PC-3 (cell line): ENCODE measurements around the gene ABCB4. TPM values are rescaled to one million over a fixed set of nuclear protein-coding genes. Genes with fewer than 3 reads are reported as not detected.

Experiments used
- ATAC-seq: fragments of 200-7000 bp; cut with Tn5 transposase; 2 replicates; pipeline ENCODE4 v1.9.1; 2020; ENCODE audit warnings: mild to moderate bottlenecking, moderate library complexity
- BruUV-seq: library from RNA; stranded (reverse); fragments of 400-500 nt; replicated peaks from 2 replicates; lab custom pipeline; 2021; lab: Mats Ljungman, UMichigan
- CTCF ChIA-PET: fragments of 300-600 bp; sonication (Branson Sonifier 250); formaldehyde crosslinking; loops from one replicate; lab custom pipeline; 2022; ENCODE audit warnings: antibody characterized with exemption; lab: Charles Lee
- POLR2A ChIA-PET: fragments of 300-600 bp; sonication (Branson Sonifier 250); formaldehyde crosslinking; loops from one replicate; lab custom pipeline; 2022; ENCODE audit warnings: antibody characterized with exemption; ENCODE audit not compliant: unreplicated experiment; lab: Charles Lee
- DNase-seq: peaks from one replicate; pipeline ENCODE4 v3.0.0-alpha.2; 2015
- H2AFZ ChIP-seq: fragments of 300-600 bp; sonication (generic); 2 replicates; pipeline ENCODE4 v1.6.0; 2016; ENCODE audit warnings: antibody characterized with exemption, low read length
- H3F3A ChIP-seq: fragments of 300-600 bp; sonication (generic); one replicate; pipeline ENCODE4 v1.6.0; 2017; ENCODE audit warnings: antibody characterized with exemption, low read length, control low read depth, mild to moderate bottlenecking; ENCODE audit not compliant: unreplicated experiment
- H3K27ac ChIP-seq: fragments of 300-600 bp; sonication (generic); 2 replicates; pipeline ENCODE4 v1.5.1; 2016; ENCODE audit warnings: mild to moderate bottlenecking, low read length
- H3K27me3 ChIP-seq: fragments of 300-600 bp; sonication (generic); 2 replicates; pipeline ENCODE4 v1.6.1; 2016; ENCODE audit warnings: low read length, mixed read lengths
- H3K36me3 ChIP-seq: fragments of 300-600 bp; sonication (generic); 2 replicates; pipeline ENCODE4 v1.6.1; 2016; ENCODE audit warnings: low read depth, mixed run types, low read length, mixed read lengths
- H3K4me1 ChIP-seq: fragments of 300-600 bp; sonication (generic); 2 replicates; pipeline ENCODE4 v1.5.1; 2016; ENCODE audit warnings: low read length; ENCODE audit not compliant: insufficient read depth
- H3K4me2 ChIP-seq: fragments of 300-600 bp; sonication (generic); 2 replicates; pipeline ENCODE4 v1.6.0; 2016; ENCODE audit warnings: low read length
- H3K4me3 ChIP-seq: fragments of 300-600 bp; sonication (generic); 2 replicates; pipeline ENCODE4 v1.5.1; 2016; ENCODE audit warnings: mild to moderate bottlenecking, low read length, mixed read lengths
- H3K79me2 ChIP-seq: fragments of 300-600 bp; sonication (generic); 2 replicates; pipeline ENCODE4 v1.6.1; 2017; ENCODE audit warnings: low read length, mixed read lengths
- H3K9ac ChIP-seq: fragments of 300-600 bp; sonication (generic); 2 replicates; pipeline ENCODE4 v1.6.0; 2016; ENCODE audit warnings: mild to moderate bottlenecking, low read length
- H3K9me2 ChIP-seq: fragments of 300-600 bp; sonication (generic); replicated peaks from 2 replicates; pipeline ENCODE4 v1.6.1; 2016; ENCODE audit warnings: mixed run types, low read length, mixed read lengths
- H3K9me3 ChIP-seq: fragments of 300-600 bp; sonication (generic); 2 replicates; pipeline ENCODE4 v1.6.1; 2016; ENCODE audit warnings: low read length, mixed read lengths
- H4K20me1 ChIP-seq: fragments of 300-600 bp; sonication (generic); 2 replicates; pipeline ENCODE4 v1.6.1; 2016; ENCODE audit warnings: low read length, mixed read lengths
- EZH2 ChIP-seq: fragments of 300-600 bp; sonication (generic); IDR thresholded peaks from one replicate; pipeline ENCODE4 v1.6.1; 2017; ENCODE audit warnings: antibody characterized with exemption, mild to moderate bottlenecking, low read length; ENCODE audit not compliant: unreplicated experiment
- EZH2phosphoT487 ChIP-seq: fragments of 300-600 bp; sonication (generic); IDR thresholded peaks from 2 replicates; pipeline ENCODE4 v1.6.1; 2018; ENCODE audit warnings: mild to moderate bottlenecking, antibody characterized with exemption, low read length, borderline replicate concordance
- intact Hi-C: fragments of 100-400 bp; cut with micrococcal nuclease; formaldehyde crosslinking; loops from 2 replicates; pipeline ENCODE4 v1.9.0; 2023
- total RNA-seq: library from RNA; depleted of rRNA; stranded (reverse); fragments of >200 nt; gene quantifications from 2 replicates; pipeline ENCODE4 v1.2.3, GENCODE V29; 2014
- TF ChIP-seq, protein P1 (sequence below): fragments of 300-600 bp; sonication (generic); conservative IDR thresholded peaks from 2 replicates; pipeline ENCODE4 v1.5.1; 2017; ENCODE audit warnings: antibody characterized with exemption, low read depth, mild to moderate bottlenecking, low read length

ABCB4 gene
- total RNA-seq, 1 experiment from 2014 or later: not detected

DNA sequence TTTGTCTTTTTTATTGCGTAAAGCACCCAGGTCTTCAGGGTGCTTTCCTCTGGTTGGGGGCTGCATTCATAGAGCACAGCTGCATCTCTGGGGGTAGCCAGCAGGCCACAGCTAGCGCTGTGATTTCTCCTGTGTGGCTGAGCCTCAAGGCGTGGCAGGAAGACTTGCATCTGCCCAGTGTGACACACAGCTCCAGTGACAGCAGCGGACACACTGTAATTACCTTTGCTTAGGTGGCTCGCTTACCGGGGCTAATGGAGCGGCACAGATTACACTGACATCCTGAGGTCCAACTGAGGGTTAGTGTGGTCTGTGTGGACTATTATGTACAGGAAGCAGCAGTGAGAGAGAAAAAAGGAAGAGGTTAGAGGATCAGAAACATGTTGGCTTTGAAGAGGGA lies 27.1 kb downstream of the ABCB4 start:
- H3K4me1 ChIP-seq: no peaks in the 10 kb centered on the region
- H3K4me3 ChIP-seq: no peak overlapping the region
- H3K36me3 ChIP-seq: no peaks in the 10 kb centered on the region
- H4K20me1 ChIP-seq: no peaks in the 10 kb centered on the region
- H3K9me2 ChIP-seq: no peaks in the 10 kb centered on the region
- no peaks in the 10 kb centered on the region for H3F3A ChIP-seq
- ATAC-seq (no peak), DNase-seq (no peak)
- H3K79me2 ChIP-seq: no peaks in the 10 kb centered on the region
- TF ChIP-seq, protein P1, sequence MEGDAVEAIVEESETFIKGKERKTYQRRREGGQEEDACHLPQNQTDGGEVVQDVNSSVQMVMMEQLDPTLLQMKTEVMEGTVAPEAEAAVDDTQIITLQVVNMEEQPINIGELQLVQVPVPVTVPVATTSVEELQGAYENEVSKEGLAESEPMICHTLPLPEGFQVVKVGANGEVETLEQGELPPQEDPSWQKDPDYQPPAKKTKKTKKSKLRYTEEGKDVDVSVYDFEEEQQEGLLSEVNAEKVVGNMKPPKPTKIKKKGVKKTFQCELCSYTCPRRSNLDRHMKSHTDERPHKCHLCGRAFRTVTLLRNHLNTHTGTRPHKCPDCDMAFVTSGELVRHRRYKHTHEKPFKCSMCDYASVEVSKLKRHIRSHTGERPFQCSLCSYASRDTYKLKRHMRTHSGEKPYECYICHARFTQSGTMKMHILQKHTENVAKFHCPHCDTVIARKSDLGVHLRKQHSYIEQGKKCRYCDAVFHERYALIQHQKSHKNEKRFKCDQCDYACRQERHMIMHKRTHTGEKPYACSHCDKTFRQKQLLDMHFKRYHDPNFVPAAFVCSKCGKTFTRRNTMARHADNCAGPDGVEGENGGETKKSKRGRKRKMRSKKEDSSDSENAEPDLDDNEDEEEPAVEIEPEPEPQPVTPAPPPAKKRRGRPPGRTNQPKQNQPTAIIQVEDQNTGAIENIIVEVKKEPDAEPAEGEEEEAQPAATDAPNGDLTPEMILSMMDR: no peak
- TF ChIP-seq EZH2phosphoT487 (no peak), EZH2 (no peak)
- H2AFZ ChIP-seq: no peak overlapping the region
- H3K27ac ChIP-seq: no peak overlapping the region
- BruUV-seq: no TSS peak
- no peak overlapping the region for H3K4me2 ChIP-seq
- H3K27me3 ChIP-seq: peaks cover 5% of the 10 kb centered on the region
- intact Hi-C loops: no loop called here
- POLR2A ChIA-PET: no interaction called here
- CTCF ChIA-PET: no interaction called here
- no peak overlapping the region for H3K9ac ChIP-seq
- H3K9me3 ChIP-seq: no peaks in the 10 kb centered on the region

DNA sequence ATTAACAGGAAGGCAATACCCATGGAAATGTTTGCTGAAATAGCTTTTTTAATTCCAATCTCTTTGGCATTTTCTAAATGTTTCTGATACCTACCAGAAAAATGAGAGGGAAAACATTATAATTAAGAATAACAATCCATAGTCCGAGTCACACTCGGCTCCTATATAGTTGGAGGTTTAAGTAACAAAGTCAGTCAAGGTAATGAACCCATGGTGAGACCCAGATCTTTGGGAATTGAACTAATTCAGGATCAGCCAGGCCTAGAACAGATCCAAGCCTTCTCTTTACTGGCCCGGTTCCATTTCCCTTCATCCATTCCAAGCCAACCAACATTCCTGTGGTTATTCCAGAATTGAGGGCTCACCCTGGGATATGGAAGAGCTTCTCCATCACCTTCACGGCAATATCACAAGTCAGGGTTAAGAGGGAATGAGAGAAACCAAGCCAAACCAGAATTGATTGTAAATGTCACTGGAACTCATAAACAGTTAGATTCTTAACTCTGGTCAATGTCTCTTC lies 28.3 kb downstream of the ABCB4 start:
- ATAC-seq: no peak
- no peaks in the 10 kb centered on the region for H3F3A ChIP-seq
- no peak overlapping the region for H3K9ac ChIP-seq
- H4K20me1 ChIP-seq: no peaks in the 10 kb centered on the region
- no peak overlapping the region for H2AFZ ChIP-seq
- no peaks in the 10 kb centered on the region for H3K36me3 ChIP-seq
- no peak overlapping the region for H3K4me2 ChIP-seq
- DNase-seq: no peak
- BruUV-seq: no TSS peak
- H3K9me2 ChIP-seq: no peaks in the 10 kb centered on the region
- no peak for TF ChIP-seq EZH2
- no peak for TF ChIP-seq EZH2phosphoT487
- TF ChIP-seq, protein P1: no peak
- no peak overlapping the region for H3K27ac ChIP-seq
- H3K9me3 ChIP-seq: no peaks in the 10 kb centered on the region
- no peak overlapping the region for H3K4me3 ChIP-seq
- CTCF ChIA-PET: no interaction called here
- peaks cover 16% of the 10 kb centered on the region for H3K27me3 ChIP-seq
- H3K79me2 ChIP-seq: no peaks in the 10 kb centered on the region
- POLR2A ChIA-PET: no interaction called here
- no peaks in the 10 kb centered on the region for H3K4me1 ChIP-seq
- intact Hi-C loops: no loop called here

DNA sequence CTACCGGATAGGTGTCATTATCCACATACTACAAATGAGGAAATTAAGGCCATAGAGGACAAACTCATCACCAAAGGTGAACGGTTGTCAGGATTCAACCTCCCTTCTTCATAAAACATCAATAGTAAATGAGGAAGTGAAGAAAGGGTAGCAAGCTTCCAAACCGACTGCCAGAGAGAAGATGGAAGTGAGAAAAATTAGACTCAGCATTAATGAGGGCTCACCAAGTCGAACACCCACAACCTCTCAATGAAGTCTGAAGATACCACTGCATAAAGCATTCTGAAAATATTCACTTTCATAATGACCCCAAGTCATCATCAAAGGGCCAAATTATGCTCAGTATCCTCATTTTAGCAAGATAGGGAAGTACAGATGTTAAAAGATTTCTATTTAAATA lies 29.6 kb downstream of the ABCB4 start:
- no peaks in the 10 kb centered on the region for H3K9me2 ChIP-seq
- H4K20me1 ChIP-seq: no peaks in the 10 kb centered on the region
- DNase-seq: no peak
- H3F3A ChIP-seq: no peaks in the 10 kb centered on the region
- H3K9ac ChIP-seq: no peak overlapping the region
- no peaks in the 10 kb centered on the region for H3K9me3 ChIP-seq
- H3K36me3 ChIP-seq: no peaks in the 10 kb centered on the region
- H2AFZ ChIP-seq: no peak overlapping the region
- H3K27ac ChIP-seq: no peak overlapping the region
- no peak overlapping the region for H3K4me3 ChIP-seq
- no TSS peak for BruUV-seq
- TF ChIP-seq, protein P1: no peak
- TF ChIP-seq EZH2 (no peak), EZH2phosphoT487 (no peak)
- intact Hi-C loops: no loop called here
- ChIA-PET POLR2A (no interaction called here), CTCF (no interaction called here)
- H3K4me1 ChIP-seq: no peaks in the 10 kb centered on the region
- H3K4me2 ChIP-seq: no peak overlapping the region
- no peak for ATAC-seq
- H3K79me2 ChIP-seq: no peaks in the 10 kb centered on the region
- H3K27me3 ChIP-seq: peaks cover 16% of the 10 kb centered on the region
